Vagina (tissue), 2 donors: ENCODE results near the gene IMPACT. TPM values are rescaled to one million over a fixed set of nuclear protein-coding genes. Genes with fewer than 3 reads are reported as not detected.

Source experiments
- DNase-seq, 2 donors: peaks; one replicate each; pipeline ENCODE4 v3.0.0-alpha.2; 2017; ENCODE audit errors: extremely low spot score in 2 of 2
- H3K27ac ChIP-seq: fragments of 200-600 bp; sonication (generic); one replicate; pipeline ENCODE4 v1.5.1; 2019
- H3K27me3 ChIP-seq: fragments of 200-600 bp; sonication (generic); one replicate; pipeline ENCODE4 v1.5.1; 2019
- H3K36me3 ChIP-seq, 2 donors: fragments of 200-600 bp; sonication (generic); one replicate each; pipeline ENCODE4 v1.5.1; 2017 to 2019
- H3K4me1 ChIP-seq: fragments of 200-600 bp; sonication (generic); one replicate; pipeline ENCODE4 v1.5.1; 2019
- H3K4me3 ChIP-seq, 2 donors: fragments of 200-600 bp; sonication (generic); 1 replicate in 1 of 2; 2 replicates in 1 of 2; pipeline ENCODE4 v1.5.1; 2016 to 2019
- H3K9me3 ChIP-seq: fragments of 200-600 bp; sonication (generic); one replicate; pipeline ENCODE4 v1.5.1; 2019
- CTCF ChIP-seq, 3 experiments: fragments of 450-650 bp in 2 of 3; fragments of 200-600 bp in 1 of 3; sonication (generic) in 1 of 3; IDR thresholded peaks; one replicate each; pipeline ENCODE4 v1.5.1; 2017 to 2019; ENCODE audit warnings: antibody characterized with exemption in 3 of 3, mild to moderate bottlenecking in 2 of 3, moderate library complexity in 2 of 3
- POLR2A ChIP-seq, 2 donors: fragments of 450-650 bp; IDR thresholded peaks; one replicate each; pipeline ENCODE4 v1.6.1; 2017; ENCODE audit warnings: antibody characterized with exemption in 2 of 2, mild to moderate bottlenecking in 2 of 2, moderate library complexity in 2 of 2
- POLR2AphosphoS5 ChIP-seq, 2 donors: sonication (generic); formaldehyde crosslinking; IDR thresholded peaks; one replicate each; pipeline ENCODE4 v1.9.0; 2017; ENCODE audit warnings: antibody characterized with exemption in 2 of 2, mild to moderate bottlenecking in 2 of 2, low read depth in 1 of 2; ENCODE audit not compliant: insufficient read depth in 1 of 2
- intact Hi-C: fragments of 100-400 bp; cut with DNase I; formaldehyde crosslinking; loops from one replicate; pipeline ENCODE4 v1.15.1; 2023
- total RNA-seq: library from RNA; depleted of rRNA; stranded (reverse); fragments of >200 nt; gene quantifications from one replicate; pipeline ENCODE4 v1.2.3, GENCODE V29; 2016

Gene IMPACT
- total RNA-seq, 1 donor from 2014 or later, result 10.3 TPM

GRCh38 chr18:24429188-24429587, 2.7 kb downstream of the IMPACT start:
- intact Hi-C loops, result no loop called here
- Histone ChIP-seq H3K27ac (no peak overlapping the region), H3K4me3 (no peak overlapping the region), H3K9me3 (no peaks in the 10 kb centered on the region), H3K36me3 (peaks cover 0 to 13% of the 10 kb centered on the region in 2 donors), H3K4me1 (peaks cover 12% of the 10 kb centered on the region), H3K27me3 (no peaks in the 10 kb centered on the region)
- TF ChIP-seq POLR2AphosphoS5 (IDR thresholded peaks at IDR 0.05; ENCODE audit: insufficient read depth in 1 of 2, low read depth in 1 of 2) (no peak), CTCF (IDR thresholded peaks at IDR 0.05) (no peak), POLR2A (IDR thresholded peaks at IDR 0.05) (no peak)
- no peak for DNase-seq

GRCh38 chr18:24432618-24433017, 6.1 kb downstream of the IMPACT start:
- Histone ChIP-seq H3K27me3 (no peaks in the 10 kb centered on the region), H3K9me3 (no peaks in the 10 kb centered on the region), H3K4me3 (no peak overlapping the region), H3K27ac (no peak overlapping the region), H3K36me3 (peaks cover 0 to 13% of the 10 kb centered on the region in 2 donors), H3K4me1 (peaks cover 8% of the 10 kb centered on the region)
- no peak for DNase-seq
- TF ChIP-seq CTCF (IDR thresholded peaks at IDR 0.05) (no peak), POLR2A (IDR thresholded peaks at IDR 0.05) (no peak), POLR2AphosphoS5 (IDR thresholded peaks at IDR 0.05; ENCODE audit: insufficient read depth in 1 of 2, low read depth in 1 of 2) (no peak)
- intact Hi-C loops, result no loop called here

GRCh38 chr18:24436939-24437338, 10.5 kb downstream of the IMPACT start:
- no peaks in the 10 kb centered on the region for H3K9me3 ChIP-seq
- TF ChIP-seq POLR2AphosphoS5 (IDR thresholded peaks at IDR 0.05; ENCODE audit: insufficient read depth in 1 of 2, low read depth in 1 of 2) (no peak), CTCF (IDR thresholded peaks at IDR 0.05) (no peak), POLR2A (IDR thresholded peaks at IDR 0.05) (no peak)
- no peak overlapping the region for H3K4me3 ChIP-seq
- H3K27ac ChIP-seq, result no peak overlapping the region
- peaks cover 0 to 31% of the 10 kb centered on the region in 2 donors for H3K36me3 ChIP-seq
- H3K27me3 ChIP-seq, result no peaks in the 10 kb centered on the region
- intact Hi-C loops, result no loop called here
- no peaks in the 10 kb centered on the region for H3K4me1 ChIP-seq
- DNase-seq, result no peak

- TF ChIP-seq CTCF (IDR thresholded peaks at IDR 0.05) (no peak), POLR2AphosphoS5 (IDR thresholded peaks at IDR 0.05; ENCODE audit: insufficient read depth in 1 of 2, low read depth in 1 of 2) (no peak), POLR2A (IDR thresholded peaks at IDR 0.05) (no peak)
- DNase-seq, result no peak
- no peaks in the 10 kb centered on the region for H3K4me1 ChIP-seq
- no peaks in the 10 kb centered on the region for H3K27me3 ChIP-seq
- intact Hi-C loops, result no loop called here
- no peak overlapping the region for H3K27ac ChIP-seq
- H3K4me3 ChIP-seq, result no peak overlapping the region
- peaks cover 0 to 66% of the 10 kb centered on the region in 2 donors for H3K36me3 ChIP-seq
- H3K9me3 ChIP-seq, result no peaks in the 10 kb centered on the region
Measured at GRCh38 chr18:24443870-24444269, 17.4 kb downstream of the IMPACT start.

GRCh38 chr18:24446453-24446852, 20.0 kb downstream of the IMPACT start:
- Histone ChIP-seq H3K36me3 (peaks cover 0 to 58% of the 10 kb centered on the region in 2 donors), H3K9me3 (no peaks in the 10 kb centered on the region), H3K27ac (no peak overlapping the region), H3K4me1 (no peaks in the 10 kb centered on the region), H3K27me3 (no peaks in the 10 kb centered on the region), H3K4me3 (no peak overlapping the region)
- no peak for DNase-seq
- TF ChIP-seq POLR2A (IDR thresholded peaks at IDR 0.05) (no peak), CTCF (IDR thresholded peaks at IDR 0.05) (no peak)
- intact Hi-C loops, result no loop called here
